Thyroid gland (tissue), 4 donors: ENCODE measurements around the gene GMCL2.

Experiments
- CTCF ChIP-seq, 6 experiments: fragments of 200-600 bp in 3 of 6; fragments of 450-650 bp in 3 of 6; sonication (generic) in 3 of 6; IDR thresholded peaks; one replicate each; pipeline ENCODE4 v1.5.1; 2016 to 2019; ENCODE audit warnings: antibody characterized with exemption in 6 of 6, mild to moderate bottlenecking in 2 of 6, inconsistent platforms in 1 of 6, moderate library complexity in 1 of 6
- POLR2A ChIP-seq, 2 donors: fragments of 450-650 bp; IDR thresholded peaks; one replicate each; pipeline ENCODE4 v1.6.1; 2017; ENCODE audit warnings: antibody characterized with exemption in 2 of 2, mild to moderate bottlenecking in 2 of 2, moderate library complexity in 1 of 2

DNA sequence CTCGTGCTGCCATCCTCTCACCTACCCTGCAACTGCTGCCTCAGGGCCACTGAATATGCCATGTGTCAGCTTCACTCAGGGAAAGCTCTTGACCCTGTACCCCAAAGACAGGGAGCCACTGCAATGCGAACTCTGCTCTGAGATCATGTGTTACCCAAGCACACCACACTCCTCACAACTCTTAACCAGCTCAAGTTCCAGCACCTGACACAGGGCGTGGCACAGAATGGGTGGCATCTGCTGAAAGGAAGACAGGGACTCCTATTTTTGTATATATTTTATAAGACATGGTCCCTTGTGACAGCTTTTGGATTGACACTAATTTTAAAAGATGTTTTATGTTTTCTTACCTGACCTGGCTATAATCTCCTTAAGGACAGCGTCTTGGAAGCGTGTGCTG lies 34.7 kb upstream of the GMCL2 start:
- no peak for TF ChIP-seq CTCF (IDR thresholded peaks at IDR 0.05)
- TF ChIP-seq POLR2A (IDR thresholded peaks at IDR 0.05) = no peak
